Occipital lobe (tissue), 2 donors: ENCODE data around the gene PSME2. TPM values are rescaled to one million over a fixed set of nuclear protein-coding genes. Genes with fewer than 3 reads are reported as not detected.

Experiments
- DNase-seq: peaks from one replicate; lab custom pipeline; 2025; lab: John Stamatoyannopoulos, UW
- total RNA-seq: library from RNA; depleted of rRNA; stranded (reverse); fragments of >200 nt; gene quantifications from one replicate; pipeline ENCODE4 v1.2.3, GENCODE V29; 2014

The PSME2 gene
- total RNA-seq, 1 donor from 2014 or later = 26.0 TPM

- no peak for DNase-seq
Observed at GRCh38 chr14:24151404-24152080, 5.1 kb upstream of the PSME2 start.

GRCh38 chr14:24150993-24151392, 4.6 kb upstream of the PSME2 start:
- DNase-seq = no peak

GRCh38 chr14:24150567-24150966, 4.2 kb upstream of the PSME2 start:
- DNase-seq = no peak

- no peak for DNase-seq
Observed at GRCh38 chr14:24150061-24150460, 3.7 kb upstream of the PSME2 start.

GRCh38 chr14:24149302-24149969, 3.0 kb upstream of the PSME2 start:
- no peak for DNase-seq

GRCh38 chr14:24147761-24148428, 1.5 kb upstream of the PSME2 start:
- no peak for DNase-seq

- peak; percentile 96 for DNase-seq
Observed at GRCh38 chr14:24146978-24147760, 759 bp upstream of the PSME2 start, which contains the start of gene RNF31. Gene RNF31, plus strand, starts transcription at chr14:24147498. Its CDS starts 201 bp downstream, at chr14:24147699.

GRCh38 chr14:24145690-24146452, 539 bp downstream of the PSME2 start:
- no peak for DNase-seq

GRCh38 chr14:24145219-24145618, 1.2 kb downstream of the PSME2 start:
- DNase-seq = no peak

- DNase-seq = no peak
Observed at GRCh38 chr14:24144451-24144850, 2.0 kb downstream of the PSME2 start.

GRCh38 chr14:24143511-24143910, 2.9 kb downstream of the PSME2 start:
- no peak for DNase-seq

GRCh38 chr14:24141097-24141880, 5.1 kb downstream of the PSME2 start, which contains the start of gene EMC9:
Gene EMC9, minus strand, starts transcription at chr14:24141591. Its CDS starts 287 bp downstream, at chr14:24141304.
- DNase-seq = peak; percentile 99

GRCh38 chr14:24139272-24139934, 7.0 kb downstream of the PSME2 start:
- no peak for DNase-seq

- no peak for DNase-seq
Observed at GRCh38 chr14:24138396-24139271, 7.8 kb downstream of the PSME2 start.

- DNase-seq = no peak
Observed at GRCh38 chr14:24137529-24138395, 8.6 kb downstream of the PSME2 start.

GRCh38 chr14:24136684-24137528, 9.5 kb downstream of the PSME2 start:
- DNase-seq = no peak
